T-helper 2 cell (primary cell): Measurements from ENCODE around the gene ADGRL1.
"Not testable (repeated sequence)": the region's sequence is repeated elsewhere in the genome, so short reads cannot be mapped to it uniquely, and the experiment has no call there.

ENCODE experiments used
- DNase-seq, 5 experiments: peaks; one replicate each; pipeline versions ENCODE4 v3.0.0 to v3.0.0-alpha.2; 2012 to 2022

Gene ADGRL1

DNA sequence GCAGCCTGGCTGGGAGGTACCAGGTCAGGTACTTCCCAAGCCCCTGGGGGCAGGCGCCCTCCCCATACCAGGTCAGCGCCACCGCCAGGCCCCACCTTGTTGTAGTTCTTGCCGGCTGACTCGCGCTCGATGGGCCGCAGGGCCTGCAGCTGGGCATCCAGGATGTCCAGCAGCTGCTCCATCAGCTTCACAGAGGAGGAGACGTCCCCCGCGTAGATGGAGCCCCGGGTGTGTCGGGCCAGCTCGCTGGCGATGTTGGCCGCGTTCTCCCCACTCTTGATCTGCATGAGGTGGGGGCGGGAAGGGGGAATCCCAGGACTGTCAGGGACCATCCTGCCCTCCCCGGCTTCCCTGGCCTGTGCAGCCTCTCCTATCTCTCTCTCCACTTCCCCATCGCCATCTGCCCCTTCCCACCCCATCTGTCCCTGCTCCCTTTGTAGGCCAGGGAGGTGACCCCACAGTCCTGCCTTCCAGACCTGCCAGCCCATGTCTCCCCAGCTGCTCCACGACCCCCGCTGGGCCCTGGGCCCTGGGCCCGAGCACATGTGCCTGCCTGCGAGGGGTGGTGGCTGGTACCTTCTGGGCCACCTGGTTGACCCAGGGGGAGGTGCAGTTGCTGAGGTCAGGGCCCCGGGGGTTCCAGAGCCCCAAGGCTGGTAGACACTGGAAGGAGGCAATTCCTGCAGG lies 45.8 kb downstream of the ADGRL1 start:
- DNase-seq, result no peak

- DNase-seq, result no peak
These were observed 46.9 kb downstream of the ADGRL1 start for GRCh38 chr19:14159059-14159458.

DNA sequence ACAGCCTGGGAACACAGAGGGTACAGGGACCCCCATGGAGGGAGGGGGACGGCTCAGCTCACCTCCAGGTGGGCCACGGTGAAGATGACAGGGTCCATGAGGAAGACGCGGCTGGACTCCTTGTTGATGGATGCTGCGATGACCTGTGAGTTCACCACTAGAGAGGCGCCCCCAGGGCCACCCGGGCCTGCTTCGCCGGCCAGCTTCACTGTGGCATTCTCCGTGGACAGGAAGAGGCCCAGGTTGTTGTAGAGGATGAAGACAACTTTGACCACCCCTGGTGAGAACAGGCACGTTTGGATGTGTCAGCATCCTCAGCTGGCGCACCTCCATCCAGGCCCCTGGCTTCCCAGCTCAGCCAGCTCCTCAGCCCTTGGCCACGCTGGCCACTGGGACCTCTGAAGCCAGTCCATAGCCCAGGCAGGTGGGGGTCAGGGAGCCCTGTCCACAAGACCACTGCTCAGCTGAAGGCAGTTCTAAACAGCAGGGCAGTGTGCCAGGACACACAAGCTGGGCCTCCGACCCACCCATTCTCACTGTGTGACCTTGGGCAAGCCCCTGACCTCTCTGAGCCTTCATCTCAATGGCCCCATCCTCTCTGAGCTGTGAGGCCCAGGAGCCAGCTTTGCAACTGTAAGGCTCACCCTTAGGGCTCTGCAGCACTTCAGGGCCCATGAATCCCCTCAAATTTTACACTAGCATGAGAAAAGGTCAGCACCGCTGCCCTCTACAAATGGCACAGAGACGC lies 47.5 kb downstream of the ADGRL1 start:
- DNase-seq, result no peak

GRCh38 chr19:14156971-14157717 lies 48.8 kb downstream of the ADGRL1 start:
- no peak for DNase-seq

- DNase-seq, result no peak
These were observed 49.8 kb downstream of the ADGRL1 start for GRCh38 chr19:14156122-14156521.

GRCh38 chr19:14155371-14155770 lies 50.6 kb downstream of the ADGRL1 start:
- DNase-seq, result no peak

GRCh38 chr19:14152713-14153112 lies 53.3 kb downstream of the ADGRL1 start:
- DNase-seq, result no peak

GRCh38 chr19:14150770-14151661 lies 55.0 kb downstream of the ADGRL1 start:
- no peak for DNase-seq

- DNase-seq, result peak in 1 of 5 experiments; percentile 30
These were observed 55.8 kb downstream of the ADGRL1 start for GRCh38 chr19:14150041-14150769.

DNA sequence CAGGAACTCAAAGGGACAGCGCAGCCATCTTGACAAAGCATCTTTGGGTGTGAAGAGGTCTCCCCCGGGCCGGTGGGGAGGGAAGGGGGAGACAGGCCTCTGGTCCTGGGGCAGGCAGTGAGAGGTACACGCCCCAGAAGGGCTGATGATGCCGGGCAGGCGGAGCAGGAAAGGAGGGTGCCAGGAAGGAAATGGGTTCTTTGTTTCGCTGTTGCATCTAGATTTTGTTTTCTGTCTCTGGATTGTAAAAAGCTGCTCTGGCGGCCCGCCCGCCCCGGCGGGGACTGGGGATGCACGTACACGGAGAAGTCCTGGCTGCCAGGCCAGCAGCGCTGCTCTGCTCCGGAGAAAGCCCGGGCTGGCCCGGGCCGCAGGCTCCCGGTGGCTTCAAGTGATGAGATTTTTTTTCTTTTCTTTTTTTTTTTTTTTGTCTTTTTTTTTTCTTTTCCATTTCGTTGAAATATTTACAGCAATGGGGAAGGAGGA lies 56.4 kb downstream of the ADGRL1 start:
- DNase-seq, result peak in 4 of 5 experiments; percentile 15 to 84 (median 52)

DNA sequence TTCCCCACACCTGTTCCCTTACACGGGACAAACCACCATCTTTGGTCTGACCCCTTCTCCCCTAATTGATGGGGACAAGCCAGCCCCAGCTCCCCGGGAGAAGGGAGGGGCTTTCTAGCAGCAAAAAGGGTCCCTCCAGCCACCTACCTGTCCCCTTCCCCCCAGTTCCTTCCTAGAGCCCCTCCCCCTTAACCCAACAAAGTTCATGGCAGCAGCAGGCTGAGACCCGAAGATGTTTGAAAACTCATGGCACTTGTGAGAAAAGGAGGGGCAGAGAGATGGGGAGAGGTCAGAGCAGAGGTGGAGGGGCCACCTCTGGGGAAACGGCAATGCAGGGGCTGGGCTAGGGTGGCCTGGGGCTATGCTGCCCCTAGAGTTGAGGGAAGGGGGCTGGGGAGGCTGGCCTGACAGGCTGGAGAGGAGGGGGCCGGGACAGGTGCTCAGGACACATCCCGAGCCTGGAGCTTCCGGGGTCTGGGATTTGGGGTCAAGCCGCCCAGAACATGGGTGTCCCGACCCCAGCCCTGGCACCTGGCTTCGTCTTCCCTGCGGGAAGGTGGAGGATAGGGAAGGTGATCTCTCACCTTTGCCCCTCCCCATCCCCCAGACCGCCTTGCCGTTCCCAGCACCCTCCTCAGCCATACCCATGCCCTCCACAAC lies 57.1 kb downstream of the ADGRL1 start:
- no peak for DNase-seq

DNA sequence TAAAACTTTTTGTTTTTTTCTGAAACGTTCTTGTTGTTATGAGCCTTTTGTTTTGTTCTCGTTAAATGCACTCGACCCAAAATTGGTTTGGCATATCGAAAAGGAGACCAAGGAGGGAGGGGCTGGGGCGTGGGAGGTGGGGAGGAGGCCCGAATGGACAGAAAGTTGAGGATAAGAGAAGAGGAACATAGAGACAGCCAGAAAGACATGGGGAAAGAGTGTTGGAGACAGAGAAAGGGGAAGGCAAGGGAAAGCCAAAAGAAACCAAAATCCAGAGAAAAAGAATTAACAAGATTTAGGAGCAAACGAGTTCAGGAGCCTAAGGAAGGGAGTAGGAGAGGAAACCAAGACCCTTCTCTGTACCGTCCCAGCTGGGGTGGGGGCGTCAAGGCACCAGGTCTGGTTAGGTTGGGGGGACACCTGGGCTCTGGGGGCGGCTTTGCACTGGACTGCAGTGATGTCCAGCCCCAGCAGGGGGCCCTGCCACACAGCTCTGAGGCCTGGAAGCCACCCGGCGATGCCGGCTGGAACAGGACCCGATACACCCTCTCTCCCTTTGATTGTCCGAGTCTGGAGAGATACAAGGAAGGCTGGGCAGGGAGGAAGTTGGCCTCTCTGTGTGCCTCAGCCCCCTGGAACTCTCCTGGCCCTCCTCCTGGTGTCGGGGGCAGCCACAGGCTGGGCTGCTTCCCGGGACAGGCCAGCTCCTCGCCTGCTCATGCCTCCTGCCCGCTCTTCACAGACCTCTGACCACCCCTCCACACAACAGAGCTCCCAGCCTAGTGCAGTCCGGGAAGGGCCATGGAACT lies 58.0 kb downstream of the ADGRL1 start:
- peak in 4 of 5 experiments; percentile 22 to 61 (median 33) for DNase-seq

- no peak for DNase-seq
These were observed 59.2 kb downstream of the ADGRL1 start for GRCh38 chr19:14146789-14147216.

DNA sequence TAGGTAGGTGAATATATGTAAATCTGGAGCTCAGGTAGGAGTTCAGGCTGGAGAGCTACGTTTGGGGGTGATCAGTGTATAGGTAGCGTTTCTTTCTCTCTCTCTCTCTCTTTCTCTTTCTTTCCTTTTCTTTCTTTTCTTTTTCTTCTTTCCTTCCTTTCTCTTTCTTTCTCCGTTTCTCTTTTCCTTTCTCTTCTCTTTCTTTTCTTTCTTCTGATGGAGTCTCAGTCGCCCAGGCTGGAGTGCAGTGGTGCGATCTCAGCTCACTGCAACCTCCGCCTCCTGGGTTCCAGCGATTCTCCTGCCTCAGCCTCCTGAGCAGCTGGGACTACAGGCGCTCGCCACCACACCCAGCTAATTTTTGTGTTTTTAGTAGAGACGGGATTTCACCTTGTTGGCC lies 59.8 kb downstream of the ADGRL1 start:
- DNase-seq, result not testable (repeated sequence)

DNA sequence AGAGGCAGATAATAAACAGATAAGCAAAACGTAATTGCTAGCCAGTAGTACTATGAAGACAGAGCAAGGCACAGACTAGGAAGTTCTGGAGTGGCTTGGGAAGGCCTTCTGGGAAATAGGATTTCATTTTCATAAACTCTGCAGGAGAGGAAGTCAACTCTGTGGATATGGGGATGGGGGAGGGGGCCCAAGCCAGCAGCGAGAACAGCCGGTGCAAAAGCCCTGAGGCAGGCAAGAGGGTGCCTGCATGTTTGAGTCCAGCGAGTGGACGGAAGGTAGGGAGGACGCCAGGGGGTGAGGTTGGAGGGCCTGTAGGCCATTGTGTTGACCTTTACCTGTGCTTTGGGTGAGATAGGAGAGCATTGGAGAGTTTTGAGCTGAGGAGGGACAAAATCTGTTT lies 60.6 kb downstream of the ADGRL1 start:
- no peak for DNase-seq

GRCh38 chr19:14142262-14143190 lies 63.4 kb downstream of the ADGRL1 start:
- DNase-seq, result no peak

DNA sequence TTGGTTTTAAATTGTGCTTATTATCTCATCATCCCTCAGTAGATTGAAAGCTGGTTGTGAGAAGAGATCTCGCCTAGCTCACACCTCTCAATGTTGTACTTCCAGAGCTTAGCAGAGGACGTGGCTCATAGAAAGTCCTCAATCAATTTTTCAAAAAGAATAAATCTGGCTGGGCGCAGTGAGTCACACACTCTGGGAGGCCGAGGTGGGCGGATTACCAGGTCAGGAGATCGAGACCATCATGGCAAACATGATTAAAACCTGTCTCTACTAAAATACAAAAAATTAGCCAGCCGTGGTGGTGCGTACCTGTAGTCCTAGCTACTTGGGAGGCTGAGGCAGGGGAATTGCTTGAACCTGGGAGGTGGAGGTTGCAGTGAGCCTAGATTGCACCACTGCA lies 64.9 kb downstream of the ADGRL1 start:
- no peak for DNase-seq

- DNase-seq, result no peak
These were observed 66.0 kb downstream of the ADGRL1 start for GRCh38 chr19:14139944-14140343.
